ENCODE data around the gene TRIM31. TPM values are rescaled to one million over a fixed set of nuclear protein-coding genes. Genes with fewer than 3 reads are reported as not detected.

TRIM31 gene
- total RNA-seq, 3 donors from 2014 or later = 121 to 202 (median 182) TPM

DNA sequence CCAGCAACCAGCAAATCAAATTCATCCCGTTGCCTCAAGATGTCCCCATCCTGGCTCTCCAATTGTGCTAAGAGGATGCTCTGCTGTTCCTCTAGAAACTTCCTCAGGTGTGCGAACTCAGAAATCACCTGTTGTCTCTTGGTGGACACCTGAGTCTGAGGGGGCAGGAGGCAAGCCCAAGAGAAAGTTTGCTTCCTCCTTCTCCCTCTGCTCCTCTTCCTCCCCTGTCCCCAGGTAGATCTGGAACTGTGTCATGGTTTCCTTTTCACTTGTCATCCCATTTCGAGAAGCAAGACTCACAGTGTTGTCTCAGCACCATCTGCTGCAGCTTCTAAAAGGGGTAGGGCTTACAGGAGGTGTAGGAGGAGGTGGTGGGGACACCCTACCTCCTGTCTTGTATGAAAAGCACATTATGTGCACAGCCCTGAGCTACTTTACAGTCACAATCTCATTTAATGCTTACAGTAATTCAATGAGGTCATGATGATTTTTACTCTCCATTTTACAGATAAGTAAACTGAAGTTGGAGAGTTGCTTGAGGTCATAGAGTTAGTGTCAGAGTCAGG, 45.7 kb upstream of the TRIM31 start:
- TF ChIP-seq, protein P1, sequence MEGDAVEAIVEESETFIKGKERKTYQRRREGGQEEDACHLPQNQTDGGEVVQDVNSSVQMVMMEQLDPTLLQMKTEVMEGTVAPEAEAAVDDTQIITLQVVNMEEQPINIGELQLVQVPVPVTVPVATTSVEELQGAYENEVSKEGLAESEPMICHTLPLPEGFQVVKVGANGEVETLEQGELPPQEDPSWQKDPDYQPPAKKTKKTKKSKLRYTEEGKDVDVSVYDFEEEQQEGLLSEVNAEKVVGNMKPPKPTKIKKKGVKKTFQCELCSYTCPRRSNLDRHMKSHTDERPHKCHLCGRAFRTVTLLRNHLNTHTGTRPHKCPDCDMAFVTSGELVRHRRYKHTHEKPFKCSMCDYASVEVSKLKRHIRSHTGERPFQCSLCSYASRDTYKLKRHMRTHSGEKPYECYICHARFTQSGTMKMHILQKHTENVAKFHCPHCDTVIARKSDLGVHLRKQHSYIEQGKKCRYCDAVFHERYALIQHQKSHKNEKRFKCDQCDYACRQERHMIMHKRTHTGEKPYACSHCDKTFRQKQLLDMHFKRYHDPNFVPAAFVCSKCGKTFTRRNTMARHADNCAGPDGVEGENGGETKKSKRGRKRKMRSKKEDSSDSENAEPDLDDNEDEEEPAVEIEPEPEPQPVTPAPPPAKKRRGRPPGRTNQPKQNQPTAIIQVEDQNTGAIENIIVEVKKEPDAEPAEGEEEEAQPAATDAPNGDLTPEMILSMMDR (IDR thresholded peaks at IDR 0.05) = no peak
- Histone ChIP-seq H3K9me3 (no peaks in the 10 kb centered on the region), H3K4me3 (no peak overlapping the region), H3K36me3 (ENCODE audit: low read depth) (no peaks in the 10 kb centered on the region), H3K4me1 (ENCODE audit: low read depth) (peaks cover 18% of the 10 kb centered on the region)
- ATAC-seq (no peak), DNase-seq (no peak)
- intact Hi-C loops (cut with DNase I, micrococcal nuclease) = no loop called here

DNA sequence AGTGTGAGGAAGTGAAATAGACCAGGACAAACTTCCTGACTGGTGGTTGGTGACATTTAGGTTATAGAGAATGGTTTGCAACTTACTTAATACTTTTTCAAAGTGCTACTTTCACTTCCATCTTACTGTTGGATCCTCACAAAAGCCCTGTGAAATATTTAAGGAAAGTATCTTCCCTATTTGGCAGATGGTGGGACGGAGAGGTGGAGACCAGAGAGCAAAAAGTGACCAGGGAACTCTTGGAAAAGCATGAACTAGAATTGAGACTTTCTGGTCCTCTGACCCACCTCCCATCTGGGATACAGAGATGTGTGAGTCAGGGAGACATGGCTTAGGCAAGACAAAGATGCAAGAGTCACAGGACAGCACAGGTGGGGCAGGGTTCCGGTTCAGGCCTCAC, 45.1 kb upstream of the TRIM31 start:
- TF ChIP-seq, protein P1 (IDR thresholded peaks at IDR 0.05) = no peak
- H3K4me1 ChIP-seq (ENCODE audit: low read depth) = peaks cover 18% of the 10 kb centered on the region
- intact Hi-C loops (cut with DNase I, micrococcal nuclease) = no loop called here
- ATAC-seq (no peak), DNase-seq (no peak)
- no peaks in the 10 kb centered on the region for H3K36me3 ChIP-seq (ENCODE audit: low read depth)
- no peak overlapping the region for H3K4me3 ChIP-seq
- no peaks in the 10 kb centered on the region for H3K9me3 ChIP-seq

DNA sequence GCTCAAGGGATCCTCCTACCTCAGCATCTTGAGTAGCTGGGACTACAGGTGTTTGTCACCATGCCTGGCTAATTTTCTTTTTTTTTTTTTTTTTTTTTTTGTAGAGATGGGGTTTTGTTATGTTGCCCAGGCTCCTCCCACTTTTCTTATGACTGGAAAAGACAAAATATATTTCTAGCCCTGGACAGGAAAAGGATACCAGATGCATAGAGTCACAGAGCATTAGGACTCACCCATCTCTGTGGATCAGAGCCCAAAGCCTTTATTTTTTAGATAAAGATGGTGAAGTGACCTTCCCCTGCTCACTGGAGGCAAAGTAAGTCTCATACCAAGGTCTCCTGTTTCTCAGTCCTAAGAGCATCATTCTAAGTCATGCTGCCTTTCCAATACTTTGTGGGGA, 44.7 kb upstream of the TRIM31 start:
- intact Hi-C loops (cut with DNase I, micrococcal nuclease) = no loop called here
- H3K9me3 ChIP-seq = no peaks in the 10 kb centered on the region
- DNase-seq (no peak), ATAC-seq (no peak)
- peaks cover 18% of the 10 kb centered on the region for H3K4me1 ChIP-seq (ENCODE audit: low read depth)
- no peaks in the 10 kb centered on the region for H3K36me3 ChIP-seq (ENCODE audit: low read depth)
- H3K4me3 ChIP-seq = no peak overlapping the region
- TF ChIP-seq, protein P1 (IDR thresholded peaks at IDR 0.05) = no peak

DNA sequence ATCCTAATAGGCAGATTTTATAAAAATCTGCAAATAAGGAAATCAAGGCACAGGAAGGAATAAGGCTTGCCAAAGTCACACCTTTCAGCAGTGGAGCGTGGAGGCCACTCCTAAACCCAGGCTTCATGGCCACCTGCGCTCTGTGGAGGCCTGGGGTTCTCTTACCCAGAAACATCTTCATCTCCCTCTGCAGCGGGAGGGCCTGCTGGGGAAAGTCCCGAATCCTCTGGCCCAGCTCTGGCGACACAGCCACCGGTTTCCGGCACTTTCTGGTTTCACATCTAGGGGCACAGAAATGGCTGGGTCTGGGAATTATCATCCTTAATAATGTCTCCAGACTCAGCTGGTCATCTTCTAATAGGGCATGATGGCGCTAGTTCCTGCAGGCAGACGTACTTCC, 43.9 kb upstream of the TRIM31 start:
- no peaks in the 10 kb centered on the region for H3K36me3 ChIP-seq (ENCODE audit: low read depth)
- TF ChIP-seq, protein P1 (IDR thresholded peaks at IDR 0.05) = no peak
- ATAC-seq (no peak), DNase-seq (no peak)
- intact Hi-C loops (cut with DNase I, micrococcal nuclease) = no loop called here
- H3K9me3 ChIP-seq = no peaks in the 10 kb centered on the region
- H3K4me1 ChIP-seq (ENCODE audit: low read depth) = peaks cover 13% of the 10 kb centered on the region
- H3K4me3 ChIP-seq = no peak overlapping the region

DNA sequence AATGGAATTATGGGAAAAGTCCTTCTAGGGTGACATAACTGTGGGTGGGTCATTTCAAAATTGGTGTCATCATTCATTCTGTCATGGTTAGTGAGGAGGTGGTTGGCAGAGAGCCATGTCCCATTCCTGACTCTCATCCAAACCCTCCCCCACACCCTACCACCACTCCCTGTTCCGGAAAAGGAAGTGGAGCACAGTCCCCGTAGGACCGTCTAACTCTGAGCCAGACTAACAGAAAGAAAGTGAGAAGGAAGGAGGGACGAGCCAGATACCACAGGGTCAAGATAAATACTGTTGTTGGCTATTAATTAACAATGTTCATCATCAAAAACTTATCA, 43.3 kb upstream of the TRIM31 start:
- Histone ChIP-seq H3K4me3 (no peak overlapping the region), H3K4me1 (ENCODE audit: low read depth) (peaks cover 13% of the 10 kb centered on the region), H3K9me3 (no peaks in the 10 kb centered on the region), H3K36me3 (ENCODE audit: low read depth) (no peaks in the 10 kb centered on the region)
- intact Hi-C loops (cut with DNase I, micrococcal nuclease) = no loop called here
- TF ChIP-seq, protein P1 (IDR thresholded peaks at IDR 0.05) = no peak
- peak; percentile 86 for ATAC-seq
- peak; percentile 61 to 90 (median 65) for DNase-seq
